Sigmoid colon (tissue), 4 donors: ENCODE results near the gene CPXM1.

Source experiments
- EP300 ChIP-seq, 4 donors: sonication (generic); formaldehyde crosslinking; IDR thresholded peaks; one replicate each; pipeline ENCODE4 v1.6.1; 2017; ENCODE audit warnings: antibody characterized with exemption in 4 of 4
- POLR2A ChIP-seq, 2 donors: fragments of 450-650 bp; IDR thresholded peaks; one replicate each; pipeline ENCODE4 v1.6.1; 2016; ENCODE audit warnings: antibody characterized with exemption in 2 of 2, mild to moderate bottlenecking in 2 of 2, moderate library complexity in 2 of 2
- POLR2AphosphoS5 ChIP-seq, 4 donors: sonication (generic); formaldehyde crosslinking; IDR thresholded peaks; one replicate each; pipeline ENCODE4 v1.6.1; 2017; ENCODE audit warnings: antibody characterized with exemption in 4 of 4
- TF ChIP-seq, protein P1 (sequence below), 4 experiments: fragments of 450-650 bp in 3 of 4; fragments of 200-600 bp in 1 of 4; IDR thresholded peaks; one replicate each; pipeline ENCODE4 v1.5.1; 2016 to 2019; ENCODE audit warnings: antibody characterized with exemption in 4 of 4, mild to moderate bottlenecking in 3 of 4, moderate library complexity in 2 of 4

- TF ChIP-seq, protein P1, sequence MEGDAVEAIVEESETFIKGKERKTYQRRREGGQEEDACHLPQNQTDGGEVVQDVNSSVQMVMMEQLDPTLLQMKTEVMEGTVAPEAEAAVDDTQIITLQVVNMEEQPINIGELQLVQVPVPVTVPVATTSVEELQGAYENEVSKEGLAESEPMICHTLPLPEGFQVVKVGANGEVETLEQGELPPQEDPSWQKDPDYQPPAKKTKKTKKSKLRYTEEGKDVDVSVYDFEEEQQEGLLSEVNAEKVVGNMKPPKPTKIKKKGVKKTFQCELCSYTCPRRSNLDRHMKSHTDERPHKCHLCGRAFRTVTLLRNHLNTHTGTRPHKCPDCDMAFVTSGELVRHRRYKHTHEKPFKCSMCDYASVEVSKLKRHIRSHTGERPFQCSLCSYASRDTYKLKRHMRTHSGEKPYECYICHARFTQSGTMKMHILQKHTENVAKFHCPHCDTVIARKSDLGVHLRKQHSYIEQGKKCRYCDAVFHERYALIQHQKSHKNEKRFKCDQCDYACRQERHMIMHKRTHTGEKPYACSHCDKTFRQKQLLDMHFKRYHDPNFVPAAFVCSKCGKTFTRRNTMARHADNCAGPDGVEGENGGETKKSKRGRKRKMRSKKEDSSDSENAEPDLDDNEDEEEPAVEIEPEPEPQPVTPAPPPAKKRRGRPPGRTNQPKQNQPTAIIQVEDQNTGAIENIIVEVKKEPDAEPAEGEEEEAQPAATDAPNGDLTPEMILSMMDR (IDR thresholded peaks at IDR 0.05) = no peak
- TF ChIP-seq EP300 (IDR thresholded peaks at IDR 0.05) (no peak), POLR2A (IDR thresholded peaks at IDR 0.05) (no peak), POLR2AphosphoS5 (IDR thresholded peaks at IDR 0.05) (no peak)
These were observed 49.0 kb downstream of the CPXM1 start for GRCh38 chr20:2751347-2751877.
